Colonic mucosa (tissue), 4 donors: ENCODE measurements around the gene PALD1. TPM values are rescaled to one million over a fixed set of nuclear protein-coding genes. Genes with fewer than 3 reads are reported as not detected.

Source experiments
- DNase-seq: peaks from one replicate; pipeline ENCODE4 v3.0.0-alpha.2; 2020
- H3K27ac ChIP-seq: fragments of 200-600 bp; one replicate; pipeline ENCODE4 v1.8.0; 2021
- H3K27me3 ChIP-seq: fragments of 200-600 bp; one replicate; pipeline ENCODE4 v1.8.0; 2021
- H3K36me3 ChIP-seq: fragments of 200-600 bp; one replicate; pipeline ENCODE4 v1.8.0; 2021
- H3K4me1 ChIP-seq: fragments of 200-600 bp; one replicate; pipeline ENCODE4 v1.8.0; 2021; ENCODE audit warnings: mild to moderate bottlenecking
- H3K4me3 ChIP-seq: fragments of 200-600 bp; one replicate; pipeline ENCODE4 v1.8.0; 2021
- H3K9ac ChIP-seq, 2 donors: one replicate each; pipeline ENCODE4 v1.7.0; 2013; ENCODE audit warnings: control low read depth in 2 of 2, low read depth in 2 of 2, low read length in 2 of 2
- H3K9me3 ChIP-seq: fragments of 200-600 bp; one replicate; pipeline ENCODE4 v1.8.0; 2021
- CTCF ChIP-seq: fragments of 200-600 bp; IDR thresholded peaks from one replicate; pipeline ENCODE4 v1.8.0; 2022; ENCODE audit warnings: antibody characterized with exemption, mild to moderate bottlenecking
- intact Hi-C: fragments of 100-400 bp; cut with DNase I; formaldehyde crosslinking; loops from one replicate; pipeline ENCODE4 v1.14.1; 2022
- total RNA-seq, 2 donors: library from RNA; stranded (reverse); fragmentation: NEBNext Ultra II Directional in 1 of 2; extraction: Animal tissue kit (Norgen Biotek cat#: 25700) in 1 of 2; gene quantifications; one replicate each; pipeline ENCODE4 v1.2.1, GENCODE V29; 2021
- donor health status: healthy.
- donor health status: DM: no; HTN: no; CAD: no.
- donor health status: DM: no; HTN: no; CAD: no.

PALD1 gene
- total RNA-seq, 2 donors from 2014 or later = 1.3 to 2.5 TPM

- Histone ChIP-seq H3K36me3 (no peaks in the 10 kb centered on the region), H3K4me3 (no peak overlapping the region), H3K27ac (no peak overlapping the region), H3K4me1 (no peaks in the 10 kb centered on the region), H3K9ac (no peak overlapping the region), H3K27me3 (no peaks in the 10 kb centered on the region), H3K9me3 (no peaks in the 10 kb centered on the region)
- no peak for DNase-seq
- TF ChIP-seq CTCF = no peak
- intact Hi-C loops = no loop called here
These were observed 30.3 kb upstream of the PALD1 start for GRCh38 chr10:70448236-70448635.

- Histone ChIP-seq H3K36me3 (no peaks in the 10 kb centered on the region), H3K27me3 (peaks cover 15% of the 10 kb centered on the region), H3K27ac (no peak overlapping the region), H3K9me3 (no peaks in the 10 kb centered on the region), H3K9ac (no peak overlapping the region), H3K4me1 (peaks cover 4% of the 10 kb centered on the region), H3K4me3 (no peak overlapping the region)
- no peak for TF ChIP-seq CTCF
- intact Hi-C loops = no loop called here
- no peak for DNase-seq
These were observed 23.3 kb upstream of the PALD1 start for GRCh38 chr10:70455213-70455630.

GRCh38 chr10:70456164-70456563 is 22.4 kb upstream of the PALD1 start:
- Histone ChIP-seq H3K4me3 (no peak overlapping the region), H3K9ac (no peak overlapping the region), H3K9me3 (no peaks in the 10 kb centered on the region), H3K27ac (no peak overlapping the region), H3K27me3 (peaks cover 15% of the 10 kb centered on the region), H3K36me3 (no peaks in the 10 kb centered on the region), H3K4me1 (peaks cover 4% of the 10 kb centered on the region)
- no peak for DNase-seq
- TF ChIP-seq CTCF = no peak
- intact Hi-C loops = no loop called here

- Histone ChIP-seq H3K4me1 (peaks cover 4% of the 10 kb centered on the region), H3K27ac (no peak overlapping the region), H3K9ac (peak overlapping the region; percentile 19 to 39), H3K9me3 (no peaks in the 10 kb centered on the region), H3K27me3 (peaks cover 15% of the 10 kb centered on the region), H3K36me3 (no peaks in the 10 kb centered on the region), H3K4me3 (no peak overlapping the region)
- DNase-seq = no peak
- TF ChIP-seq CTCF = no peak
- intact Hi-C loops = no loop called here
These were observed 20.7 kb upstream of the PALD1 start for GRCh38 chr10:70457759-70458305.

- Histone ChIP-seq H3K36me3 (no peaks in the 10 kb centered on the region), H3K9me3 (no peaks in the 10 kb centered on the region), H3K4me1 (peaks cover 4% of the 10 kb centered on the region), H3K9ac (peak overlapping the region; percentile 19 to 50), H3K27me3 (peaks cover 15% of the 10 kb centered on the region), H3K27ac (no peak overlapping the region), H3K4me3 (peak overlapping the region; percentile 18)
- DNase-seq = peak; percentile 45
- intact Hi-C loops = no loop called here
- TF ChIP-seq CTCF = no peak
These were observed 20.1 kb upstream of the PALD1 start for GRCh38 chr10:70458329-70459060.
